GM23248 (cell line): ENCODE measurements around the gene ACTR5.

Experiments
- EZH2 ChIP-seq: fragments of 200-600 bp; sonication (generic); IDR thresholded peaks from 2 replicates; pipeline ENCODE4 v1.6.1; 2018; ENCODE audit warnings: antibody characterized with exemption, mild to moderate bottlenecking; ENCODE audit not compliant: insufficient read depth, poor library complexity, severe bottlenecking
- EZH2phosphoT487 ChIP-seq: fragments of 200-600 bp; sonication (generic); IDR thresholded peaks from 2 replicates; pipeline ENCODE4 v1.6.1; 2018; ENCODE audit warnings: antibody characterized with exemption, moderate library complexity, mild to moderate bottlenecking, low read depth; ENCODE audit not compliant: insufficient read depth

GRCh38 chr20:38748861-38749149 lies 545 bp downstream of the ACTR5 start:
- TF ChIP-seq EZH2phosphoT487 (no peak), EZH2 (no peak)
